Epithelial cell of proximal tubule (primary cell): ENCODE data around the gene TTC22. TPM values are rescaled to one million over a fixed set of nuclear protein-coding genes. Genes with fewer than 3 reads are reported as not detected.

Experiments used
- DNase-seq: peaks from one replicate; pipeline ENCODE4 v3.0.0-alpha.2; 2011; ENCODE audit warnings: low read depth
- H3K4me3 ChIP-seq: 2 replicates; pipeline ENCODE4 v1.5.1; 2011; ENCODE audit warnings: low read depth, mild to moderate bottlenecking, low read length
- total RNA-seq: library from RNA; depleted of rRNA; stranded (reverse); fragments of >200 nt; gene quantifications from 2 replicates; pipeline ENCODE4 v1.2.3, GENCODE V29; 2015
- TF ChIP-seq, protein P1 (sequence below): conservative IDR thresholded peaks from 2 replicates; pipeline ENCODE4 v1.5.1; 2012; ENCODE audit warnings: low read depth, mild to moderate bottlenecking, low read length

The TTC22 gene
- total RNA-seq, 1 donor from 2014 or later, result 4.3 TPM

DNA sequence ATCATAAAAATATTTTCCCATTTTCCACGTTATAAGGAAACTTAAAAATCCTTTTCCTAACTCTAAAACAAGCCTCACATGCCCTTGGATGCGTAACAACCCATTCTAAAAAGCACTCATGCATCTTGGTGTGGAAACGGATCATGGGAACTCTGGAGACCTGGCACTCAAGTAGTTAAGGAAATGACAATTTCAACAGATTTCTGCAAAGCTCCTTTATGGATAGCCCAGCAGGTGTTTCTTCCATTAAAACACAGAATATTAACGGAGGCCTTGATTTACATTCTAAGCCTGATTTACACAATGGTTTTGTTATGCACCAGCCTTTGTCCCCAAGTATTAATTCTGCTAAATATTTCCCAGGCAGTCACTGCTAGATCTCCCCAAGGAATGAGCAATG, 49.7 kb downstream of the TTC22 start:
- DNase-seq, result no peak
- no peak overlapping the region for H3K4me3 ChIP-seq
- TF ChIP-seq, protein P1, sequence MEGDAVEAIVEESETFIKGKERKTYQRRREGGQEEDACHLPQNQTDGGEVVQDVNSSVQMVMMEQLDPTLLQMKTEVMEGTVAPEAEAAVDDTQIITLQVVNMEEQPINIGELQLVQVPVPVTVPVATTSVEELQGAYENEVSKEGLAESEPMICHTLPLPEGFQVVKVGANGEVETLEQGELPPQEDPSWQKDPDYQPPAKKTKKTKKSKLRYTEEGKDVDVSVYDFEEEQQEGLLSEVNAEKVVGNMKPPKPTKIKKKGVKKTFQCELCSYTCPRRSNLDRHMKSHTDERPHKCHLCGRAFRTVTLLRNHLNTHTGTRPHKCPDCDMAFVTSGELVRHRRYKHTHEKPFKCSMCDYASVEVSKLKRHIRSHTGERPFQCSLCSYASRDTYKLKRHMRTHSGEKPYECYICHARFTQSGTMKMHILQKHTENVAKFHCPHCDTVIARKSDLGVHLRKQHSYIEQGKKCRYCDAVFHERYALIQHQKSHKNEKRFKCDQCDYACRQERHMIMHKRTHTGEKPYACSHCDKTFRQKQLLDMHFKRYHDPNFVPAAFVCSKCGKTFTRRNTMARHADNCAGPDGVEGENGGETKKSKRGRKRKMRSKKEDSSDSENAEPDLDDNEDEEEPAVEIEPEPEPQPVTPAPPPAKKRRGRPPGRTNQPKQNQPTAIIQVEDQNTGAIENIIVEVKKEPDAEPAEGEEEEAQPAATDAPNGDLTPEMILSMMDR, result no peak

DNA sequence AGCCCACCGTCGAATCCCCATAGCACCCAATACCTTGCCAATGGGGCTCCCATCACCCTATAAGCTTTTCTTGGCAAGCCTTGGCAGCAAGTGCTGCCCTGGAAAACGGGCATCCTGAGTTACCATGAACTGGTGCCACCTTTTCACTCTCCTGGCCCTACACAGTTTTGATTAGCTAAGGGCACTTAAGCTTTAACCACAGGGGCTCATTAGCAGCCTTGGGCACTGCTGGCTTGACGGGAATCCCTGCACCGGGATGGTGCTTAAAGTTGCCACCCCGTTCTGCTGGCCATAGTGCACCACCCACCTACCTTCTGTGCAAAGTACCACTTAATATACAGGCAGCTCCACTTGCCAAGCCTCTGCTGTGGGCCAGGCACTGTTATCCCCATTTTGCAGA, 50.5 kb downstream of the TTC22 start:
- TF ChIP-seq, protein P1, result no peak
- H3K4me3 ChIP-seq, result no peak overlapping the region

DNA sequence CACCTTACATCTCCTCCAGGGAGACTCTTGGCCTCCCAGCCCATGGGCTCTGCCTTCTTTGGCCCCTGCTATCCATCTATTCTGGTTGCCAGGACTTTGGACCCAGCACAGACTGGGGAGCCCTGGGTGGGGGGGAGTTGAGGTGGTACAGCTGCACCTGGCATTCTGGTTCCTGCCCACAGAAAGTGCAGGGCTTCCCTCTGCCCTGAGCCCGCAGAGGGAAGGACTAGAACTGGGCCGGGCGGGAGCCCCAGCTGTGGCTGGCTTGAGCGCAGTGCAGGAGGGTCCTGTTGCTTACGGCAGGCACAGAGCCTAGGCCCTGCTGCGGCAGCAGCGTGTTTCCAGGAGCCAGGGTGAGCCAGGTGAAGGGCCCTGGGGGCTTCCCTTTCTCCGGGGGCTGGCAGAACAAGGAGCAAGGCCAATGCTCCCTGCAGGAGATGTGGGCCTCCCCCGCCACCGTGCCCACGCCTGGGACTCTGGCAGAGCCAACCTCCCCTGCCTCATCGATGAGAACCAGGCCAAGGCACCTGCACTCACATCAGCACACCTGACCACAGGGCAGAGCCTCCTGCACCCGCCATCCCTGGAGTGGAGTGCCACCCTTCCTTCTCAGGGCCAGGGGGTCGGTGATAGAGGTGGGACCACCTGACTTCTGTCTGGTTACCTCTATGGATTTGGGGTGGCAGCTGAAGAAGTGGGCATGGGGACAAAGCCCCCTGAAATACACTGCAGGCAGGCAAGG, 52.9 kb downstream of the TTC22 start:
- TF ChIP-seq, protein P1, result no peak
- H3K4me3 ChIP-seq, result no peak overlapping the region
- DNase-seq, result no peak

More for the DNA sequence above, 50.5 kb downstream of the TTC22 start:
- no peak for DNase-seq

DNA sequence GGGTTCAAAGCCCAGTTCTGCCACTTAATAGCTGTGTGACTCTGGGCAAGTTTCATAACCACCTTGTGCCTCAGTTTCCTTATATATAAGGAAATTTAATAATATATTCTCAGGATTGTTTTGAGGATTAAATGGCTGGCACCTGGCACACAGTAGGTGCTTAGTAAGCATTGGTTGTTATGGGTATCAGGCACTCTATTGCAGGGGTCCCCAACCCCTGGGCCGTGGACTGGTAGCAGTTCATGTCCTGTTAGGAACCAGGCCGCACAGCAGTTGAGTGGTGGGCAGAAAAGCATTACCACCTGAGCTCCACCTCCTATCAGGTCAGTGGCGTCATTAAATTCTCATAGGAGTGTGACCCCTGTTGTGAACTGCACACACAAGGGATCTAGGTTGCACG, 55.3 kb downstream of the TTC22 start:
- H3K4me3 ChIP-seq, result no peak overlapping the region
- DNase-seq, result no peak
- TF ChIP-seq, protein P1, result no peak

DNA sequence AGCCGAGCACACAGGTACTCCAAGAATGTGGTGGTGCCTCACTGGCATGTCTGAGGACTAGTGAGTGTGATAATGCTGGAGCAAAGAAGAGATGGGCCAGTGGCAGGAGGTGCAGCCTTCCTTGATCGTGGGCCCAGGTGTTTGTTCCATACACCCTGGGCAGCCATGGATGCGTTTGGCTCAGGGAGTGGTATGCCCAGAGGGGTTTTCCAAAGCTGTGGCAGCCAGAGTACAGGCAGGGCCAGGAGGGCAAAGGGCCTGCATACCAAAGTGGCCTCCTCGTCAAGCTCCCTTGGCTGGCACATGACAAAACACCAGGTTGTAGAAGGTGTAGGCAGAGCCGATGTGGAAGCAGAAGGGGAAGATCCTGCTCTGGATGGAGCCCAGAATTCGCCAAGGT, 55.8 kb downstream of the TTC22 start:
- TF ChIP-seq, protein P1, result no peak
- no peak for DNase-seq
- H3K4me3 ChIP-seq, result no peak overlapping the region

DNA sequence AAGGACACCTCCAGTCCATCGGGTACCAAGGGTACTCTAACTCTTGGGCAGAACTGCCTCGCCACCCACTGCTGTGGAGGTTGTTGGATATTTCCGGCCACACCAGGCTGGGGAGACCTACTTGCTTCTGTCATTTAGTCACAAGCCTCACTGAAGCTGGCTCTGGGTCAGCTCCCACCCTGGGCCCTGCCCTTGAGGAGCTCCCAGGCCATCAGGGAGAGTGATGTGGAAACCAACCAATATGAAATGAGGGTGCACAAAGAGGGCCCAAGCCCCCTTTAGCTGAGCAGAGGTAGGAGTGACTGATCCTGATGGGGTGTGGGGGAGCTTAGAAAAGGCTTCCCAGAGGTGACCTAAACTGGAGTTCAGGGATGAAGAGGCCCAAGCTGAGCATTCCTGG, 56.4 kb downstream of the TTC22 start:
- DNase-seq, result no peak
- no peak overlapping the region for H3K4me3 ChIP-seq
- TF ChIP-seq, protein P1, result no peak
